ENCODE results near the gene CD44. TPM values are rescaled to one million over a fixed set of nuclear protein-coding genes. Genes with fewer than 3 reads are reported as not detected.

The CD44 gene
- polyA plus RNA-seq, 4 donors = 10.3 to 49.5 (median 18.1) TPM

- no peak for DNase-seq (ENCODE audit: low read depth in 4 of 4, low spot score in 3 of 4)
These were observed 111.7 kb downstream of the CD44 start for GRCh38 chr11:35250621-35251020.

- no peak for DNase-seq (ENCODE audit: low read depth in 4 of 4, low spot score in 3 of 4)
These were observed 114.3 kb downstream of the CD44 start for GRCh38 chr11:35253237-35253636.

DNA sequence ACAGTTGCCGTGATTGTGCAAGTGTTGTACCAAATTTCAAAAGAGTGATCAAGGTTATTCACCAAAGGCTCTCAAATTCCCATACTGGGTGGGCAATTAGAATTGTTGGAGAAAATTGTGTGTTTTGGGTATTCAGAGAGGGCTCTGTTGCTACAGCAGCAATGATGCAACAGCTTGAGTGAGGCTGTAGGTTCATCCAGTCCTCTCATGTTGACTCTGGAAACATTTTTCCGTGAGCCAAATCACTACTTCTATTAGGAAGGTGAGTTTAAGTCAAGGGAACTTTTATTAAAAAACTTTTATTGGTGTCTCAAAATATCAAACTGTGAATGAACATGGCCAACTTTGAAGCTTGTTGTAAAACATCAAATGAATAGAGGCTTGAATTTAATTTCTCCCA is 116.5 kb downstream of the CD44 start:
- DNase-seq (ENCODE audit: low read depth in 4 of 4, low spot score in 3 of 4) = no peak

DNA sequence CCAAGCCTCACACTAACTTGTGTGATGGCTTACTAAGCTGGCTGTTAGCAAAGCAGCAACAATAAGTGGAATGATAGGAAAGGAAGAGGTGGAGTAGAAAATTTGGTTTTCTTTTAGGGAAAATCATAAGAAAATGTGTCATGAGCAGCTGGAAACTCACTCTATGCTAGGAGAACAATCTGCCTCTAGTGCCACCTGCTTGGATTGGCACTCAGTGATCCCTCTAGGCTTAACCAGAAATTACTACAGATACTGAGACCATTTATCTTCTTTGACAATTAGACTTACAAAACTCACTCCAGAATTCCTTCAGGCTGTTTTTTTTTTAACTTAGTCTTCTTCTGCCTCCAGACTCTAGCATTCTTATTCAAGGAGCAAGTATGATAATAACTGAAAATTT is 117.3 kb downstream of the CD44 start:
- no peak for DNase-seq (ENCODE audit: low read depth in 4 of 4, low spot score in 3 of 4)

GRCh38 chr11:35257281-35257680 is 118.3 kb downstream of the CD44 start:
- DNase-seq (ENCODE audit: low read depth in 4 of 4, low spot score in 3 of 4) = no peak

GRCh38 chr11:35259529-35259928 is 120.6 kb downstream of the CD44 start:
- no peak for DNase-seq (ENCODE audit: low read depth in 4 of 4, low spot score in 3 of 4)

GRCh38 chr11:35260342-35260985 is 121.5 kb downstream of the CD44 start:
- DNase-seq (ENCODE audit: low read depth in 4 of 4, low spot score in 3 of 4) = no peak

DNA sequence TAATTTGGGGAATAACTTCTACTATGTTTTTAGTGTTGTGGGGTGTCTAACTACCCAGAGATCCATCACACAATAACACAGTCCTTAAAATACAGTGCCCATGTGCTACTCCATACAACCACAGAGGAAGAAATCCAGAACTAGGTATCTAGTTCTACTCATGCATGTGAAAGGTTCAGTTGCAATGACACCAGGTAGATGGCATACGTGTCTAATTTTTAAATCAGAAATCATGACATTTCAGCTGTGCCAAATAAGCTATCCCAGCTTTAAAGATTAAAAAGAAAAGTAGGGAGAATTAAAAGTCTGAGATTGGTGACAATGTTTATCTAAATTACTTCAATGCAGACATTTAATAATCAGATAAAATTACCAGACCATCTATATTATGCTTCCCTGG is 122.2 kb downstream of the CD44 start:
- DNase-seq (ENCODE audit: low read depth in 4 of 4, low spot score in 3 of 4) = no peak

DNA sequence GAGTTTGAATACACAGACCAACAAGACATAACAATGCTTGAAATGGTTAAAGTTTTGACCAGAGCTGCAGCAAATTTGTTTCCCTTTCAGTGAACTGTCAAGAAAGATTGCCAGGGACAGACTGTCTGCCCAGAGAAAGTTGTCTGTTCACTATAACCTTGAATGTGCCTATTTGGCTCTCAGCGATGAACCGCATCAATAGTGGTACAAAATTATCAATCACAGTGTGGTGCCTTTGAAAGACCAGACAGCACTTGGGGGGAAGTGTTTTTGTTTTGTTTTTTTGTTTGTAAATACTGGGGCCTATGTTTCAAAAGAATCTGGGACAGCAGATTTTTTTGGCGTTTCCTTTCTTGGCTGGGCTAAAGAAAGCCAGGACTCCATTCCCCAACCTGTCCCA is 123.1 kb downstream of the CD44 start:
- no peak for DNase-seq (ENCODE audit: low read depth in 4 of 4, low spot score in 3 of 4)

- no peak for DNase-seq (ENCODE audit: low read depth in 4 of 4, low spot score in 3 of 4)
These were observed 123.8 kb downstream of the CD44 start for GRCh38 chr11:35262735-35263134.

DNA sequence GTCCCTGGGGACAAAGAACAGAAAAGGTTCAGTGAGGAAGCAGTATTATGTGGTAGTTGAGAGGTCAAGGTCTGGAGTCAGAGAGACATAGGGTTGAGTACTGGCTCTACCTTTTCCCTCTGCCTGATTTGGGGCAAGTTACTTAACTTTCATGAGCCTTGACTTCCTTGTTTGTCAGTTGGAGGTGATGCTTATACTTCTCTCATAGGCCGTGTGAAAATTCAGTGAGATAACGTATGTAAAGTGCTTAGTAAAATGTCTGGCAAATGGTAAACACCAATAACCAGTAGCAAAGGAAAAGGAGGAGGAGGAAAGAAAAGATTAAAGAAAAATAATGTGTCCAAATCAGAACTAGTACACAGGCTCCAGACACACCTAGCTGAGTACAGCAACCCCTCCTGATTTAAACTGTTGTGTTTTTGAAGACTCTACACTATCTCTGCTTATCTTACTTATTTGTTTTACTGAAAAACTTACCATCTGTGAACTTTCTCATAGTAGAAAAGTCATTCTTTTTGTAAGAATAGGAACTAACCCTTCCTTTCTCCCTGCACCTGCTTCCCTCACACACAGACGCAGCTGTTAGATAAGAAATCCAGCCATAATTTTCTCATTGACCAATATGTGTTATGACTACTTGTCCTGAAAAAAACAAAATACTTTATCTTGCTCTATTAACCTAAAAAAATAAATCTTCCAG is 126.9 kb downstream of the CD44 start:
- no peak for DNase-seq (ENCODE audit: low read depth in 4 of 4, low spot score in 3 of 4)

- no peak for DNase-seq (ENCODE audit: low read depth in 4 of 4, low spot score in 3 of 4)
These were observed 128.5 kb downstream of the CD44 start for GRCh38 chr11:35267504-35267903.

GRCh38 chr11:35270342-35270741 is 131.4 kb downstream of the CD44 start:
- no peak for DNase-seq (ENCODE audit: low read depth in 4 of 4, low spot score in 3 of 4)

- no peak for DNase-seq (ENCODE audit: low read depth in 4 of 4, low spot score in 3 of 4)
These were observed 132.1 kb downstream of the CD44 start for GRCh38 chr11:35271031-35271430.

GRCh38 chr11:35272391-35272902 is 133.5 kb downstream of the CD44 start:
- no peak for DNase-seq (ENCODE audit: low read depth in 4 of 4, low spot score in 3 of 4)

GRCh38 chr11:35274909-35275785 is 136.2 kb downstream of the CD44 start:
- DNase-seq (ENCODE audit: low read depth in 4 of 4, low spot score in 3 of 4) = no peak

- DNase-seq (ENCODE audit: low read depth in 4 of 4, low spot score in 3 of 4) = no peak
These were observed 136.8 kb downstream of the CD44 start for GRCh38 chr11:35275786-35276170.

DNA sequence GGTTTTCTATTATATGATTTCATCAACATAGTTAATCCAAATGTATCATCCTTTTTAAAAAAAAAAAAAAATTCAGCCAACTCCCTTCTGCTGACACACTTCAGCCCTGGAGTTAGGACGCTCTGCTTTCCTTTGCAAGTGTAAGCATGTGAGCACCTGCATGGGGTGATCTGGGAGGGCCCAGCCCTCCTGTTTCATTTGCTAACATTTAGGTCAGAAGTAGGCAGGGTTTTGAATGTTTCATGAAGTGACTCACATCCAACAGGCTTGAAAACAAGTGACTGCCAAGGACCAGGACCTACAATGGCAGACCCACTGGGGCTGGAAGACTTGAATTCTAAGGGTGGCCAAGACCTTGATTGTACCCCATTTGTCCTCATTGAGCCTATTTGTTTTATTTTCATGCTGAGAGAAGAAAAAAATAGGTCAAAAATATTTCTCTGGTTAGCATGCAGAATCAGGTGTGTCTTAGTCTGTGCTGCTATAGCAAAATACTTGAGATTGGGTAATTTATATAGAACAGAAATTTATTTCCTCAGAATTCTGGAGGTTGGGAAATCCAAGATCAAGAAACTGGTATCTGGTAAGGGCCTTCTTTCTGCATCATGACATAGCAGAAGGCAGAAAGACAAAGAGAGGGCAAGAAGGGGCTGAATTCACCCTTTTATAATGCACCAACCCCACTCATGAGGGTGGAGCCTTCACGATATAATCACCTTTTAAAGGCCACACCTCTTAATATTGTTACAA is 137.6 kb downstream of the CD44 start:
- no peak for DNase-seq (ENCODE audit: low read depth in 4 of 4, low spot score in 3 of 4)

GRCh38 chr11:35277827-35278226 is 138.9 kb downstream of the CD44 start:
- DNase-seq (ENCODE audit: low read depth in 4 of 4, low spot score in 3 of 4) = no peak

DNA sequence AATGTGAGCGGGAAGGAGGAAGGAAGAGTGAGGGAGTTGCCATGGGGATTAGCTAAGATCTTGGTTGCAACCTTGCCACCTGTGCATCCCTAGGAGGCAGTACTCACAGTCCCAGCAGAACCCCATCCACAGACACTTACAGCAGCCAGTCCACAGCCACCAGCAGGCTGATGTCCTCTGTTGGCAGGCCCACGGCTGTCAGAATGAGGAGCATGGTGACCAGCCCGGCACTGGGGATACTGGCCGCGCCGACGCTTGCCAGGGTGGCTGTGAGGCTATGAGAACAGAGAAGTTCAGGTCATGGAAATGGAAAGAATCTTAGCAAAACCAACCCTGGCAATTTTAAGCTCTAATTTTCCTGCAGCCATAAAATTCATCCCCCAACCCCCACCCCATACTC is 141.8 kb downstream of the CD44 start:
- no peak for DNase-seq (ENCODE audit: low read depth in 4 of 4, low spot score in 3 of 4)
